Suprapubic skin (tissue), 4 donors: ENCODE measurements around the gene NNAT. TPM values are rescaled to one million over a fixed set of nuclear protein-coding genes. Genes with fewer than 3 reads are reported as not detected.

Experiments
- DNase-seq, 2 donors: peaks; one replicate each; pipeline ENCODE4 v3.0.0-alpha.2; 2019; ENCODE audit warnings: low spot score in 2 of 2
- H3K27ac ChIP-seq: fragments of 200-600 bp; sonication (generic); one replicate; pipeline ENCODE4 v1.5.1; 2019
- H3K27me3 ChIP-seq: fragments of 200-600 bp; sonication (generic); one replicate; pipeline ENCODE4 v1.5.1; 2019
- H3K36me3 ChIP-seq: fragments of 200-600 bp; sonication (generic); one replicate; pipeline ENCODE4 v1.5.1; 2019
- H3K4me1 ChIP-seq: fragments of 200-600 bp; sonication (generic); one replicate; pipeline ENCODE4 v1.5.1; 2019
- H3K4me3 ChIP-seq: fragments of 200-600 bp; sonication (generic); one replicate; pipeline ENCODE4 v1.5.1; 2019; ENCODE audit warnings: mild to moderate bottlenecking
- H3K9me3 ChIP-seq: fragments of 200-600 bp; sonication (generic); one replicate; pipeline ENCODE4 v1.5.1; 2019
- CTCF ChIP-seq, 2 donors: fragments of 200-600 bp in 1 of 2; fragments of 450-650 bp in 1 of 2; sonication (generic) in 1 of 2; IDR thresholded peaks; one replicate each; pipeline ENCODE4 v1.5.1; 2016 to 2019; ENCODE audit warnings: antibody characterized with exemption in 2 of 2, mild to moderate bottlenecking in 1 of 2, moderate library complexity in 1 of 2
- EP300 ChIP-seq: sonication (generic); formaldehyde crosslinking; IDR thresholded peaks from one replicate; pipeline ENCODE4 v1.6.1; 2017; ENCODE audit warnings: antibody characterized with exemption
- POLR2A ChIP-seq, 2 donors: fragments of 450-650 bp; IDR thresholded peaks; one replicate each; pipeline ENCODE4 v1.6.1; 2017; ENCODE audit warnings: antibody characterized with exemption in 2 of 2, mild to moderate bottlenecking in 2 of 2, moderate library complexity in 2 of 2
- POLR2AphosphoS5 ChIP-seq, 3 donors: sonication (generic); formaldehyde crosslinking; IDR thresholded peaks; one replicate each; pipeline ENCODE4 v1.6.1; 2017; ENCODE audit warnings: antibody characterized with exemption in 3 of 3
- WGBS: methylation state at CpG from one replicate; pipeline ENCODE4 v1.1.5; 2018; 5-methylcytosine and 5-hydroxymethylcytosine counted together
- total RNA-seq, 4 donors: library from RNA; depleted of rRNA; stranded (reverse); fragments of >200 nt; gene quantifications; one replicate each; pipeline ENCODE4 v1.1.0, GENCODE V29; 2016

NNAT gene
- total RNA-seq, 4 donors from 2014 or later = 3.0 to 15.2 (median 6.2) TPM

GRCh38 chr20:37534401-37535157 lies 13.5 kb downstream of the NNAT start:
- DNase-seq = peak in 1 of 2 donors; percentile 49
- 65% methylated on average over 6 of the region's 6 CpGs for WGBS
- no peak overlapping the region for H3K27ac ChIP-seq
- H3K36me3 ChIP-seq = no peaks in the 10 kb centered on the region
- H3K4me1 ChIP-seq = peaks cover 7% of the 10 kb centered on the region
- H3K27me3 ChIP-seq = no peaks in the 10 kb centered on the region
- no peak overlapping the region for H3K4me3 ChIP-seq
- H3K9me3 ChIP-seq = no peaks in the 10 kb centered on the region
- TF ChIP-seq CTCF (IDR thresholded peaks at IDR 0.05) (peak; percentile 80 to 90), POLR2AphosphoS5 (IDR thresholded peaks at IDR 0.05) (no peak)

GRCh38 chr20:37535443-37536132 lies 14.5 kb downstream of the NNAT start:
- no peaks in the 10 kb centered on the region for H3K36me3 ChIP-seq
- H3K27me3 ChIP-seq = no peaks in the 10 kb centered on the region
- no peak overlapping the region for H3K4me3 ChIP-seq
- TF ChIP-seq CTCF (IDR thresholded peaks at IDR 0.05) = no peak
- TF ChIP-seq POLR2AphosphoS5 (IDR thresholded peaks at IDR 0.05) = no peak
- no peak for TF ChIP-seq EP300
- TF ChIP-seq POLR2A (IDR thresholded peaks at IDR 0.05) = no peak
- H3K4me1 ChIP-seq = peaks cover 7% of the 10 kb centered on the region
- no peak overlapping the region for H3K27ac ChIP-seq
- 67% methylated on average over 10 of the region's 10 CpGs for WGBS
- H3K9me3 ChIP-seq = no peaks in the 10 kb centered on the region
- DNase-seq = peak in 1 of 2 donors; percentile 21

GRCh38 chr20:37537505-37537904 lies 16.5 kb downstream of the NNAT start:
- H3K4me3 ChIP-seq = no peak overlapping the region

GRCh38 chr20:37538003-37538402 lies 17.0 kb downstream of the NNAT start:
- no peak overlapping the region for H3K27ac ChIP-seq
- no peaks in the 10 kb centered on the region for H3K27me3 ChIP-seq
- no peak for TF ChIP-seq CTCF (IDR thresholded peaks at IDR 0.05)
- TF ChIP-seq EP300 = no peak
- no peak for TF ChIP-seq POLR2AphosphoS5 (IDR thresholded peaks at IDR 0.05)
- no peak for TF ChIP-seq POLR2A (IDR thresholded peaks at IDR 0.05)
- 79% methylated on average over 5 of the region's 5 CpGs for WGBS
- no peak overlapping the region for H3K4me3 ChIP-seq
- DNase-seq = peak in 1 of 2 donors; percentile 13
- no peaks in the 10 kb centered on the region for H3K9me3 ChIP-seq
- no peaks in the 10 kb centered on the region for H3K36me3 ChIP-seq
- H3K4me1 ChIP-seq = peaks cover 7% of the 10 kb centered on the region

More at GRCh38 chr20:37537505-37537904, 16.5 kb downstream of the NNAT start:
- Histone ChIP-seq H3K4me1 (peaks cover 7% of the 10 kb centered on the region), H3K27ac (no peak overlapping the region), H3K27me3 (no peaks in the 10 kb centered on the region), H3K36me3 (no peaks in the 10 kb centered on the region), H3K9me3 (no peaks in the 10 kb centered on the region)
- TF ChIP-seq EP300 (no peak), POLR2A (IDR thresholded peaks at IDR 0.05) (no peak), CTCF (IDR thresholded peaks at IDR 0.05) (no peak), POLR2AphosphoS5 (IDR thresholded peaks at IDR 0.05) (no peak)
- DNase-seq = peak in 1 of 2 donors; percentile 35
- WGBS = 100% methylated on average over 1 of the region's 1 CpG

GRCh38 chr20:37539424-37539823 lies 18.4 kb downstream of the NNAT start:
- 88% methylated on average over 4 of the region's 4 CpGs for WGBS
- Histone ChIP-seq H3K9me3 (no peaks in the 10 kb centered on the region), H3K36me3 (no peaks in the 10 kb centered on the region), H3K27me3 (no peaks in the 10 kb centered on the region), H3K4me1 (peaks cover 3% of the 10 kb centered on the region), H3K27ac (no peak overlapping the region), H3K4me3 (no peak overlapping the region)
- TF ChIP-seq POLR2A (IDR thresholded peaks at IDR 0.05) (no peak), EP300 (no peak)
- peak in 1 of 2 donors; percentile 23 for DNase-seq
